Neural cell (in vitro differentiated cells): ENCODE measurements around the gene WDFY1. TPM values are rescaled to one million over a fixed set of nuclear protein-coding genes. Genes with fewer than 3 reads are reported as not detected.

Experiments used
- H2AFZ ChIP-seq: fragments of 200-600, 300-800 bp; sonication (generic), shearing (Covaris generic); 2 replicates; pipeline ENCODE4 v1.6.0; 2014; ENCODE audit warnings: low read depth, mild to moderate bottlenecking, antibody characterized with exemption, low read length, moderate library complexity
- H3F3A ChIP-seq: fragments of 200-600 bp; shearing (Covaris generic); 2 replicates; pipeline ENCODE4 v1.6.1; 2016; ENCODE audit warnings: mild to moderate bottlenecking, moderate library complexity, mixed read lengths, antibody characterized with exemption, low read length; ENCODE audit not compliant: insufficient read depth, poor library complexity, severe bottlenecking
- H3K27ac ChIP-seq: fragments of 200-600, 300-800 bp; sonication (generic), shearing (Covaris generic); 2 replicates; pipeline ENCODE4 v1.5.1; 2014; ENCODE audit warnings: mild to moderate bottlenecking, low read length, moderate library complexity
- H3K27me3 ChIP-seq: fragments of 300-800, 200-600 bp; sonication (generic), shearing (Covaris generic); 2 replicates; pipeline ENCODE4 v1.6.0; 2014; ENCODE audit warnings: mild to moderate bottlenecking, low read depth, low read length, moderate library complexity; ENCODE audit not compliant: insufficient read depth
- H3K36me3 ChIP-seq: fragments of 300-800, 200-600 bp; sonication (generic), shearing (Covaris generic); 2 replicates; pipeline ENCODE4 v1.5.1; 2014; ENCODE audit warnings: mild to moderate bottlenecking, antibody characterized with exemption, low read length, moderate library complexity; ENCODE audit not compliant: insufficient read depth
- H3K4me2 ChIP-seq: fragments of 300-800, 200-600 bp; sonication (generic), shearing (Covaris generic); 2 replicates; pipeline ENCODE4 v1.6.0; 2014; ENCODE audit warnings: mild to moderate bottlenecking, low read length
- H3K4me3 ChIP-seq: fragments of 300-800, 200-600 bp; sonication (generic), shearing (Covaris generic); 2 replicates; pipeline ENCODE4 v1.5.1; 2014; ENCODE audit warnings: mild to moderate bottlenecking, low read length, moderate library complexity
- H3K79me2 ChIP-seq: fragments of 200-600 bp; shearing (Covaris generic); replicated peaks from 2 replicates; pipeline ENCODE4 v1.6.0; 2014; ENCODE audit warnings: mild to moderate bottlenecking, low read length, moderate library complexity; ENCODE audit not compliant: insufficient read depth
- H3K9ac ChIP-seq: fragments of 300-800, 200-600 bp; sonication (generic), shearing (Covaris generic); 2 replicates; pipeline ENCODE4 v1.6.1; 2016; ENCODE audit warnings: mild to moderate bottlenecking, low read length, mixed read lengths
- H3K9me2 ChIP-seq: fragments of 200-600 bp; shearing (Covaris generic); 2 replicates; pipeline ENCODE4 v1.6.1; 2016; ENCODE audit warnings: mild to moderate bottlenecking, low read length, mixed read lengths; ENCODE audit not compliant: insufficient read depth
- H3K9me3 ChIP-seq: fragments of 200-600, 300-800 bp; sonication (generic), shearing (Covaris generic); 2 replicates; pipeline ENCODE4 v1.6.1; 2016; ENCODE audit warnings: mild to moderate bottlenecking, mixed run types, low read length, moderate library complexity, mixed read lengths
- H4K20me1 ChIP-seq: fragments of 200-600 bp; shearing (Covaris generic); 2 replicates; pipeline ENCODE4 v1.6.1; 2016; ENCODE audit warnings: mild to moderate bottlenecking, mixed run types; ENCODE audit not compliant: insufficient read depth
- CTCF ChIP-seq: fragments of 450-650 bp; IDR thresholded peaks from 2 replicates; pipeline ENCODE4 v1.5.1; 2014; ENCODE audit warnings: antibody characterized with exemption, mild to moderate bottlenecking, moderate library complexity; ENCODE audit not compliant: poor library complexity, severe bottlenecking
- EP300 ChIP-seq: fragments of 450-650 bp; conservative IDR thresholded peaks from 2 replicates; pipeline ENCODE4 v1.6.1; 2014; ENCODE audit warnings: antibody characterized with exemption, mild to moderate bottlenecking, moderate library complexity; ENCODE audit not compliant: poor library complexity, severe bottlenecking
- EZH2 ChIP-seq: fragments of 200-600, 300-800 bp; shearing (Covaris generic), sonication (generic); IDR thresholded peaks from 2 replicates; pipeline ENCODE4 v1.6.1; 2014; ENCODE audit warnings: antibody characterized with exemption, low read length, borderline replicate concordance, mild to moderate bottlenecking; ENCODE audit not compliant: insufficient read depth, poor library complexity, severe bottlenecking
- MXI1 ChIP-seq: fragments of 450-650 bp; conservative IDR thresholded peaks from 2 replicates; pipeline ENCODE4 v1.6.1; 2014; ENCODE audit warnings: antibody characterized with exemption, mild to moderate bottlenecking; ENCODE audit not compliant: poor library complexity, severe bottlenecking
- POLR2AphosphoS5 ChIP-seq: IDR thresholded peaks from 2 replicates; pipeline ENCODE4 v1.6.1; 2012
- RAD21 ChIP-seq: fragments of 450-650 bp; conservative IDR thresholded peaks from 2 replicates; pipeline ENCODE4 v1.6.1; 2014; ENCODE audit warnings: antibody characterized with exemption, mild to moderate bottlenecking, moderate library complexity
- REST ChIP-seq: IDR thresholded peaks from 2 replicates; pipeline ENCODE4 v1.6.1; 2012; ENCODE audit warnings: borderline replicate concordance
- SMC3 ChIP-seq: fragments of 450-650 bp; conservative IDR thresholded peaks from 2 replicates; pipeline ENCODE4 v1.6.1; 2014; ENCODE audit warnings: antibody characterized with exemption, mild to moderate bottlenecking, moderate library complexity; ENCODE audit not compliant: poor library complexity
- TAF1 ChIP-seq: IDR thresholded peaks from 2 replicates; pipeline ENCODE4 v1.6.1; 2012; ENCODE audit warnings: low read depth
- polyA plus RNA-seq: library from polyadenylated mRNA; depleted of rRNA; stranded (reverse); fragments of >200 nt; gene quantifications from 2 replicates; pipeline ENCODE4 v1.2.3, GENCODE V29; 2014

WDFY1 gene
- polyA plus RNA-seq, 1 donor from 2014 or later, result 49.4 TPM

- no peak overlapping the region for H2AFZ ChIP-seq
- H3K9me2 ChIP-seq, result no peaks in the 10 kb centered on the region
- H3K36me3 ChIP-seq, result no peaks in the 10 kb centered on the region
- H3K9me3 ChIP-seq, result no peaks in the 10 kb centered on the region
- H3K4me2 ChIP-seq, result no peak overlapping the region
- H3K79me2 ChIP-seq, result no peaks in the 10 kb centered on the region
- H3K27me3 ChIP-seq, result no peaks in the 10 kb centered on the region
- TF ChIP-seq RAD21 (no peak), POLR2AphosphoS5 (no peak), REST (no peak), TAF1 (no peak), EP300 (no peak), EZH2 (no peak), MXI1 (no peak), CTCF (no peak), SMC3 (no peak)
- H3K9ac ChIP-seq, result no peak overlapping the region
- no peaks in the 10 kb centered on the region for H3F3A ChIP-seq
- no peaks in the 10 kb centered on the region for H4K20me1 ChIP-seq
- no peak overlapping the region for H3K4me3 ChIP-seq
- H3K27ac ChIP-seq, result no peak overlapping the region
These were observed 30.8 kb downstream of the WDFY1 start for GRCh38 chr2:223914324-223914723.

GRCh38 chr2:223909001-223909741, 36.0 kb downstream of the WDFY1 start:
- no peak for TF ChIP-seq REST
- TF ChIP-seq RAD21, result no peak
- no peak for TF ChIP-seq POLR2AphosphoS5
- TF ChIP-seq EZH2, result no peak
- no peak for TF ChIP-seq EP300
- no peak for TF ChIP-seq TAF1
- no peak for TF ChIP-seq CTCF
- no peak for TF ChIP-seq SMC3
- TF ChIP-seq MXI1, result no peak
- Histone ChIP-seq H3K9me3 (no peaks in the 10 kb centered on the region), H3K9me2 (no peaks in the 10 kb centered on the region), H2AFZ (no peak overlapping the region), H3F3A (no peaks in the 10 kb centered on the region), H3K27me3 (no peaks in the 10 kb centered on the region), H3K27ac (no peak overlapping the region), H3K4me2 (no peak overlapping the region), H3K79me2 (no peaks in the 10 kb centered on the region), H3K9ac (no peak overlapping the region), H4K20me1 (no peaks in the 10 kb centered on the region), H3K36me3 (no peaks in the 10 kb centered on the region), H3K4me3 (no peak overlapping the region)
